Measurements from ENCODE around the gene SUN2. TPM values are rescaled to one million over a fixed set of nuclear protein-coding genes. Genes with fewer than 3 reads are reported as not detected.

Gene SUN2
- total and polyA plus RNA-seq, 9 of the 15 experiments (the other 6 are each of a cell fraction or from before 2014, with no cell fraction given): 0.11 to 42.6 (median 16.7) TPM

GRCh38 chr22:38755155-38755910, 465 bp downstream of the SUN2 start (continued):
- TF ChIP-seq AFF1 (IDR thresholded peaks at IDR 0.05; ENCODE audit: low read depth in 1 of 2, partially characterized antibody in 2 of 2) (no peak), THRB (CRISPR knock-in tag; conservative IDR thresholded peaks at IDR 0.05) (no peak), ZNF764 (CRISPR knock-in tag; IDR thresholded peaks at IDR 0.05; ENCODE audit: low read depth) (no peak), GATAD2B (IDR thresholded peaks at IDR 0.05; ENCODE audit: borderline replicate concordance) (peak; percentile 96), ZFP91 (CRISPR knock-in tag; IDR thresholded peaks at IDR 0.05) (no peak), DLX4 (CRISPR knock-in tag; IDR thresholded peaks at IDR 0.05) (no peak), ZFPM2 (CRISPR knock-in tag; IDR thresholded peaks at IDR 0.05) (no peak), ZSCAN32 (CRISPR knock-in tag; IDR thresholded peaks at IDR 0.05) (no peak), RB1 (IDR thresholded peaks at IDR 0.05; ENCODE audit: low read depth) (peak; percentile 59; the same call in 1 of the 2 replicates), SMARCA5 (IDR thresholded peaks at IDR 0.05) (0 out of 2 replicates have a peak, but pooled peaks have one; percentile 41), MNT (conservative IDR thresholded peaks at IDR 0.05) (peak in 1 of 2 experiments; percentile 34; a peak in 1 of 4 replicates), JUND (IDR thresholded peaks at IDR 0.05; ENCODE audit: borderline replicate concordance, low read depth, low read length) (peak; percentile 72), JUND (tag; IDR thresholded peaks at IDR 0.05; ENCODE audit: borderline replicate concordance, low read depth, low read length) (peak; percentile 58; the same call in 1 of the 3 replicates), PTBP1 (IDR thresholded peaks at IDR 0.05; ENCODE audit: low read depth, low read length) (no peak), ZNF695 (CRISPR knock-in tag; IDR thresholded peaks at IDR 0.05) (no peak)
